Stimulated activated CD8-positive, alpha-beta memory T cell treated with anti-CD3 and anti-CD28 coated beads, Interleukin-4, amount 100 ng/mL, for 24 hours (primary cell): ENCODE measurements around the gene PSG3.
"Not testable (repeated sequence)": the region's sequence is repeated elsewhere in the genome, so short reads cannot be mapped to it uniquely, and the experiment has no call there.

Experiments
- DNase-seq: peaks from one replicate; pipeline ENCODE4 v3.0.0-alpha.2; 2020; ENCODE audit warnings: low read depth

PSG3 gene

GRCh38 chr19:42693760-42694350 lies 46.4 kb downstream of the PSG3 start:
- no peak for DNase-seq

- DNase-seq: no peak
These were observed 56.3 kb downstream of the PSG3 start for GRCh38 chr19:42683917-42684513.

- not testable (repeated sequence) for DNase-seq
These were observed 64.0 kb downstream of the PSG3 start for GRCh38 chr19:42676326-42676725.

GRCh38 chr19:42674549-42674948 lies 65.7 kb downstream of the PSG3 start:
- not testable (repeated sequence) for DNase-seq
